Lower lobe of right lung (tissue), 2 donors: ENCODE measurements around the gene LAMA5. TPM values are rescaled to one million over a fixed set of nuclear protein-coding genes. Genes with fewer than 3 reads are reported as not detected.

Experiments used
- ATAC-seq, 2 donors: fragments of 200-7000 bp; cut with Tn5 transposase; one replicate each; pipeline ENCODE4 v1.9.1; 2020 to 2022; ENCODE audit warnings: mild to moderate bottlenecking in 2 of 2, moderate library complexity in 2 of 2
- DNase-seq: peaks from one replicate; pipeline ENCODE4 v3.0.0-alpha.2; 2020
- H3K27ac ChIP-seq: fragments of 200-600 bp; one replicate; pipeline ENCODE4 v1.8.0; 2022
- H3K27me3 ChIP-seq: fragments of 200-600 bp; one replicate; pipeline ENCODE4 v1.8.0; 2022; ENCODE audit warnings: low read depth
- H3K36me3 ChIP-seq: fragments of 200-600 bp; one replicate; pipeline ENCODE4 v1.8.0; 2022; ENCODE audit warnings: mild to moderate bottlenecking
- H3K4me1 ChIP-seq: fragments of 200-600 bp; one replicate; pipeline ENCODE4 v1.8.0; 2022
- H3K4me3 ChIP-seq: fragments of 200-600 bp; one replicate; pipeline ENCODE4 v1.8.0; 2022; ENCODE audit warnings: mild to moderate bottlenecking
- H3K9me3 ChIP-seq: fragments of 200-600 bp; one replicate; pipeline ENCODE4 v1.8.0; 2022
- intact Hi-C: fragments of 100-400 bp; cut with DNase I; formaldehyde crosslinking; loops from one replicate; pipeline ENCODE4 v1.11.0; 2022
- total RNA-seq: library from RNA; stranded (reverse); fragmentation: NEBNext Ultra II Directional; extraction: Animal tissue kit (Norgen Biotek cat#: 25700); gene quantifications from one replicate; pipeline ENCODE4 v1.2.1, GENCODE V29; 2021
- TF ChIP-seq, protein P1 (sequence below): fragments of 200-600 bp; IDR thresholded peaks from one replicate; pipeline ENCODE4 v1.8.0; 2022; ENCODE audit warnings: antibody characterized with exemption, mild to moderate bottlenecking
- donor health status: DM: no; HTN: yes; CAD: no; lungs with severe emphysema.

Gene LAMA5
- total RNA-seq, 1 donor from 2014 or later: 282 TPM

DNA sequence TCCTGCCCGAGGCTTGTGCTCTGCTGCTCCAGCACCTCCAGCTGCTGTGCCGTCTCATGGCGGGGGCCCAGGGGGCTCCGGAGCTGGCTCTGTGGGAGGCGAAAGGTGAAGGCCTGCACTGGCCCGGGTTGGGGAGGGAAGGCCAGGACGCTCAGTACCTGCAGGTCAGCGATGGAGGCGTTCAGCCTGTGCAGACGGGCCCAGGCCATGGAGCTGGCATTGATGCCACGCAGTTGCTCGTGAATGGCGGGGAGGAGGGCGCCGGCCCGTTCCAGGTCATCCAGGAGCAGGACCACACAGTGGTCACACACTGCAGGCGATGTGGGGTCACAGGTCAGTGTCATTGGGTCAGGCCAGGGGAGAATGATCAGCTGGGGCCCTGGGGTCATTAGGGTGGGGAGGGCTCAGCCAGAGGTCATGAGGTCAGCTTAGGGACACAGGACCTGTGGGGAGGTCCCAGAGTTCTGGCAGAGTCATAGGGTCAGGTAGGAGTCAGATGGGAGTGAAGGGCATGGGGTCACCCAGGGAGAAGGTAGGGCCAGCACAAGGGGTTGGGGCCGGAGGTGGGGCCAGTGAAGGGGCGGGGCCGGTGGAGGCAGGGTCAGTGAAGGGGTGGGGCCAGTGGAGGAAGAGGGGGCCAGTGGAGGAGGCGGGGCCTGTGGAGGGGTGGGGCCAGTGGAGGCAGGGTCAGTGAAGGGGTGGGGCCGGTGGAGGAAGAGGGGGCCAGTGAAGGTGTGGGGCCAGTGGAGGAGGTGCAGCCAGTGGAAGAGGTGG is 46.3 kb downstream of the LAMA5 start:
- ATAC-seq: peak in 1 of 2 donors; percentile 25
- no peak for DNase-seq
- Histone ChIP-seq H3K4me3 (no peak overlapping the region), H3K9me3 (no peaks in the 10 kb centered on the region), H3K4me1 (no peaks in the 10 kb centered on the region), H3K27ac (no peak overlapping the region), H3K36me3 (peaks cover 79% of the 10 kb centered on the region), H3K27me3 (no peaks in the 10 kb centered on the region)
- intact Hi-C loops: no loop called here
- TF ChIP-seq, protein P1, sequence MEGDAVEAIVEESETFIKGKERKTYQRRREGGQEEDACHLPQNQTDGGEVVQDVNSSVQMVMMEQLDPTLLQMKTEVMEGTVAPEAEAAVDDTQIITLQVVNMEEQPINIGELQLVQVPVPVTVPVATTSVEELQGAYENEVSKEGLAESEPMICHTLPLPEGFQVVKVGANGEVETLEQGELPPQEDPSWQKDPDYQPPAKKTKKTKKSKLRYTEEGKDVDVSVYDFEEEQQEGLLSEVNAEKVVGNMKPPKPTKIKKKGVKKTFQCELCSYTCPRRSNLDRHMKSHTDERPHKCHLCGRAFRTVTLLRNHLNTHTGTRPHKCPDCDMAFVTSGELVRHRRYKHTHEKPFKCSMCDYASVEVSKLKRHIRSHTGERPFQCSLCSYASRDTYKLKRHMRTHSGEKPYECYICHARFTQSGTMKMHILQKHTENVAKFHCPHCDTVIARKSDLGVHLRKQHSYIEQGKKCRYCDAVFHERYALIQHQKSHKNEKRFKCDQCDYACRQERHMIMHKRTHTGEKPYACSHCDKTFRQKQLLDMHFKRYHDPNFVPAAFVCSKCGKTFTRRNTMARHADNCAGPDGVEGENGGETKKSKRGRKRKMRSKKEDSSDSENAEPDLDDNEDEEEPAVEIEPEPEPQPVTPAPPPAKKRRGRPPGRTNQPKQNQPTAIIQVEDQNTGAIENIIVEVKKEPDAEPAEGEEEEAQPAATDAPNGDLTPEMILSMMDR: no peak

DNA sequence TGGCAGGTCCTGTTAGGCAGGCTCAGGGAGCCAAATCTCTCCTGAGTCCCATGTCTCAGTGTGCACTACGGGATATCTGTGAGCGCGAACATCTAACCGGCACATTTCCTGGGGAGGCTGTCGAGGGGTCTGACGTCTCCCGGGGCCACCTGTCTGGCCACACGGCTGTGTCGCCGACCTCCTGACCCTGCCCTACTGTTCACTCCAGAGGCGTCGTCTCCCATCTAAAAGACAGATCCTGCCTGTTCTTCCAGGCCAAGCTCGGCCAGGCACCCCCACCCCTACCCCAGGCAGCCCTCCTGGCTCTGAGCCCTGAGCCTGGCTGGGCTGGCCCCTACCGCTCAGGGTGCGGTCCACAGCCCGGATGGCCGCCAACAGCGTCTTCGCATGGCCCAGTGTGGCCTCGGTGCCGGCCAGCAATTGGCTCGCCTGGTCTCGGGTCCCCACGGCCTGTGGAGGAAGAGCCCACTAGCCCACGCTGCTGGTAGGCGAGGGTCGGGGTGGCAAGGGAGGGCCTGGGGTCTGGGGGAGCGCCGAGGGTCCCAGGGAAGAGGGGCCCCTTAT is 47.7 kb downstream of the LAMA5 start:
- Histone ChIP-seq H3K4me1 (no peaks in the 10 kb centered on the region), H3K9me3 (no peaks in the 10 kb centered on the region), H3K36me3 (peaks cover 82% of the 10 kb centered on the region), H3K4me3 (no peak overlapping the region), H3K27ac (no peak overlapping the region), H3K27me3 (no peaks in the 10 kb centered on the region)
- peak in 1 of 2 donors; percentile 3 for ATAC-seq
- TF ChIP-seq, protein P1: no peak
- no peak for DNase-seq
- intact Hi-C loops: no loop called here

DNA sequence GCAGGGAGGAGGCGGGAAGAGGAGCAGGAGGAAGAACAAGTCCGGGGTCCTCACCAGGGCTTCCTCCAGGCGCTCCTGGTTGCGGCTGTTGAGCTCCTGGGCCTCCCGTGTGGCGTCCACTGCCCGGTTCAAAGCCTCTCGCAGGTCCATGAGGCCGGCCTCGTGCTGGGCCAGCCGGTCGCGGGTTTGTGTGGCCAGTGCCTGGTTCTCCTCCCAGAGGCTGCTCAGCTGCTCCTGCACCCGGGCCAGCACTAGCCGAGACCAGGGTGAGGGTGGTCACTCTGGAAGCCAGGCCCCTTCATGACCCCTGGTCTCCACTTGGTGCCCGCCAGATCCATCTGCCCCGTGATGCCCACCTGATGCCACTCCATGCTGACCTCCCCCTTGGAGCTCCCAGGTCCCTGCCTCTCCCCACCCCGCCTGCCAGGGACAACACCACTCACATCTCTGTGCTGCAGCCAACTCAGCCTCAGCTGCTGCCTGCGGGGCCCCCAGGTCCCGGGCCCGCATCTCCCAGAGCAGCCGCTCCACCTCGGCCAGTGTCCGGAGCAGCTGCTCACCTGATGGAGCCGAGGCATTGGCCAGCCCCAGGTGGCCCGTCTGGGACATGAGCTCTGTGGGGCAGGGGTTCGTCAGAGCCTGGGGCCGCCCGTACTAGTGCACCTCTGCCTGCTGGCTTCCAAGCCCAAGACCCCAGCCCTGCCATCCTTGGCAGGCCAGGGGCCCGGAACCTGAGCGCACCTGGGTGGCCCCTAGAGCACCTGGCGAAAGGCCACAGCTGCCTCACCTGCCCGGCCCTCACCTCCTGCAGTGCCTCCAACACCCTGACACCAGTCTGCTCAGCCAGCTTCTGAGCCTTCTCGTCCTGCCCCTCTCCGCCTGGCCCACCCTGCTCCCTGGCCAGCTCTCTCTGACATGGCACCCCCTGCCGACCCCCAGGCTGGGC is 48.4 kb downstream of the LAMA5 start:
- H3K9me3 ChIP-seq: no peaks in the 10 kb centered on the region
- no peaks in the 10 kb centered on the region for H3K4me1 ChIP-seq
- no peak overlapping the region for H3K4me3 ChIP-seq
- H3K36me3 ChIP-seq: peaks cover 77% of the 10 kb centered on the region
- no peaks in the 10 kb centered on the region for H3K27me3 ChIP-seq
- no peak overlapping the region for H3K27ac ChIP-seq
- no peak for DNase-seq
- intact Hi-C loops: no loop called here
- ATAC-seq: no peak
- TF ChIP-seq, protein P1: no peak

DNA sequence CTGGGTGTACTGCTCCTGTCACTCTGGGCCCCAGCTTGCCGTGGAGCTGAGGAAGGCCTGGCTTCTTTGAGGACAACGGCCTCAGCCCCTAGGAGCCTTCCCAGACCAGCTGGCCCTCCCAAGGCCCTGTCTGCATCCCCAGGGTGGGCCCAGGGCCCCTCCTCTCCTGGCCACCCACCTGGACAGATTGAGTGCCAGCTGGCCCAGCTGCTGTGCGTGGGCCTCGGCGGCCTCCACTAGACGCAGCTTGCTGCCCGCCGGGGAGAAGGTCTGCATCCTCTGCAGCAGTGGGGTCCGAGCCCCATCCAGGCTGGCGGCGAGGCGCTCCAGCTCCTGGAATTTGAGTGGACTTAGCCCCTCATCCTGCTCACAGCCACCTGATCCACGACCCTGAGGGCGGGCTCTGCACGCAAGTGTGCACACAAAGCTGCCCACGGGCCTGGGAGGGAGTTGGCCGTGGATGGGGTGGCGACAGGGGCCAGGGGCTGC is 49.9 kb downstream of the LAMA5 start:
- intact Hi-C loops: no loop called here
- no peak for ATAC-seq

More for the DNA sequence above, 49.9 kb downstream of the LAMA5 start:
- H3K27ac ChIP-seq: no peak overlapping the region
- no peaks in the 10 kb centered on the region for H3K9me3 ChIP-seq
- H3K4me1 ChIP-seq: no peaks in the 10 kb centered on the region
- H3K36me3 ChIP-seq: peaks cover 81% of the 10 kb centered on the region
- no peak for DNase-seq
- no peaks in the 10 kb centered on the region for H3K27me3 ChIP-seq
- TF ChIP-seq, protein P1: no peak
- no peak overlapping the region for H3K4me3 ChIP-seq
